Spleen (tissue), 7 donors: ENCODE data around the gene ZEB1.

Experiments used
- CTCF ChIP-seq, 11 experiments: fragments of 200-600 bp in 7 of 11; fragments of 450-650 bp in 4 of 11; sonication (generic) in 4 of 11; IDR thresholded peaks in 8 of 11; conservative IDR thresholded peaks in 3 of 11; 1 replicate in 7 of 11; 2 replicates in 4 of 11; pipeline versions ENCODE4 v1.4.0 to v1.8.0; 2016 to 2021; ENCODE audit warnings: antibody characterized with exemption in 11 of 11, inconsistent platforms in 4 of 11, mild to moderate bottlenecking in 1 of 11
- POLR2A ChIP-seq, 3 donors: fragments of 450-650 bp; IDR thresholded peaks; one replicate each; pipeline ENCODE4 v1.5.1; 2017; ENCODE audit warnings: antibody characterized with exemption in 3 of 3, mild to moderate bottlenecking in 1 of 3
- donor health status: DM: no; HTN: no; CAD: no; lungs with moderate emphysema.
- donor health status: DM: no; HTN: no; CAD: no.
- donor health status: DM: no; HTN: no; CAD: no.

DNA sequence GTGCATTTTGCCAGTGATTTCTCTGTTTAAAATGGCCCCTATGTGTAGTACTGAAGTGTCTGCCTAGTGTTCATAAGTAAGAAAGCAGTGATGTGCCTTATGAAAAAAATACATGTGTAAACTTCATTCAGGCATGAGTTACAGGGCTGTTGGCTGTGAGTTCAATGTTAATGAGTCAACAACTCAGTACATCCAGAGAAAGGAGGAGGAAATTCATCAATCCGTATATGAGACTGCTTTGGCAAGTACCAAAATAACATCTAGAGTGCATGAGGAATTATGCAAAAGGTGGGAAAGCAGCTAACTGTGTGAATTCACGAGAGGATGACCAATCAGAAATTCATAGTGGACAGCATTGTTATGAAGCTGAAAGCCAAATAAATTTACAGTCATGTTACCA lies 255.6 kb downstream of the ZEB1 start:
- TF ChIP-seq CTCF (IDR thresholded peaks at IDR 0.05 in 8 of 11, conservative IDR thresholded peaks at IDR 0.05 in 3 of 11) (no peak), POLR2A (IDR thresholded peaks at IDR 0.05) (no peak)
